RWPE1 (cell line): ENCODE results near the gene MARCHF9.

Experiments used
- CTCF ChIA-PET: fragments of 350-600 bp; sonication (Branson Sonifier 250); formaldehyde crosslinking; extraction: SDS; loops from one replicate; lab custom pipeline; 2021; lab: Yijun Ruan, JAX
- POLR2A ChIA-PET: fragments of 400-600 bp; formaldehyde crosslinking; extraction: SDS; loops from one replicate; lab custom pipeline; 2020; ENCODE audit warnings: antibody characterized with exemption; ENCODE audit not compliant: low non-redundant PET; lab: Yijun Ruan, JAX
- DNase-seq: peaks from one replicate; pipeline ENCODE4 v3.0.0; 2012; ENCODE audit warnings: low spot score
- H3K27ac ChIP-seq: fragments of 450-650 bp; 2 replicates; pipeline ENCODE4 v1.5.1; 2017
- TF ChIP-seq, protein P1 (sequence below): fragments of 450-650 bp; conservative IDR thresholded peaks from 2 replicates; pipeline ENCODE4 v1.5.1; 2017; ENCODE audit warnings: low read depth, mild to moderate bottlenecking

Gene MARCHF9

DNA sequence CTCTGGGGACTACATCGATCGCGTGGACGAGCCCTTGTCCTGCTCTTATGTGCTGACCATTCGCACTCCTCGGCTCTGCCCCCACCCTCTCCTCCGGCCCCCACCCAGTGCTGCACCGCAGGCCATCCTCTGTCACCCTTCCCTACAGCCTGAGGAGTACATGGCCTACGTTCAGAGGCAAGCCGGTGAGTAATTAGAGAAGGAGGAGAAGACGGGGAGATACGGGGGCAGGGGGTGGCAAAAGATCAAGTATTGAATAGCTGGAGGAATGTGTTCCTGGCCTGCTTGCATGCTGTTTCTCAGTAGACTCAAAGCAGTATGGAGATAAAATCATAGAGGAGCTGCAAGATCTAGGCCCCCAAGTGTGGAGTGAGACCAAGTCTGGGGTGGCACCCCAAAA, 39.1 kb upstream of the MARCHF9 start:
- TF ChIP-seq, protein P1, sequence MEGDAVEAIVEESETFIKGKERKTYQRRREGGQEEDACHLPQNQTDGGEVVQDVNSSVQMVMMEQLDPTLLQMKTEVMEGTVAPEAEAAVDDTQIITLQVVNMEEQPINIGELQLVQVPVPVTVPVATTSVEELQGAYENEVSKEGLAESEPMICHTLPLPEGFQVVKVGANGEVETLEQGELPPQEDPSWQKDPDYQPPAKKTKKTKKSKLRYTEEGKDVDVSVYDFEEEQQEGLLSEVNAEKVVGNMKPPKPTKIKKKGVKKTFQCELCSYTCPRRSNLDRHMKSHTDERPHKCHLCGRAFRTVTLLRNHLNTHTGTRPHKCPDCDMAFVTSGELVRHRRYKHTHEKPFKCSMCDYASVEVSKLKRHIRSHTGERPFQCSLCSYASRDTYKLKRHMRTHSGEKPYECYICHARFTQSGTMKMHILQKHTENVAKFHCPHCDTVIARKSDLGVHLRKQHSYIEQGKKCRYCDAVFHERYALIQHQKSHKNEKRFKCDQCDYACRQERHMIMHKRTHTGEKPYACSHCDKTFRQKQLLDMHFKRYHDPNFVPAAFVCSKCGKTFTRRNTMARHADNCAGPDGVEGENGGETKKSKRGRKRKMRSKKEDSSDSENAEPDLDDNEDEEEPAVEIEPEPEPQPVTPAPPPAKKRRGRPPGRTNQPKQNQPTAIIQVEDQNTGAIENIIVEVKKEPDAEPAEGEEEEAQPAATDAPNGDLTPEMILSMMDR: no peak
- ChIA-PET CTCF (interaction anchor here (0.7 kb wide), 1 partner anchor 11 kb away, joined by 3 read pairs; no protein-coding TSS in a partner anchor), POLR2A (no interaction called here)
- no peak overlapping the region for H3K27ac ChIP-seq
- no peak for DNase-seq

DNA sequence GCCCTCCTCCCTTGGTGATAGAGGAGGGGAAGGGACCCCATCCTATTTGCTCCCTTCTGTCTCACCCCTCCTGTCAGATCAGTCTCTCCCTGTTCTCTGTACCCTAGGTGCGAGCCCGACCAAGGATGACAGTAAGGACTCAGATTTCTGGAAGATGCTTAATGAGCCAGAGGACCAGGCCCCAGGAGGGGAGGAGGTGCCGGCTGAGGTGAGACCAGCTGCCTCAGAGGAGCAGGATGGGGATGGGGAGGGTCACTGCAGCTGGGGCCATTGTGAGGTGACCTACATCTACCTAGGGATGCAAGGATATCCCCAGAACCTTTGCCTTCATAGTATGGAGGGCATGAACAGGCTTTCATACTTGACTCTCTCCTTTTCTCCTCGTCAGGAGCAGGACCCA, 38.6 kb upstream of the MARCHF9 start:
- no peak overlapping the region for H3K27ac ChIP-seq
- POLR2A ChIA-PET: no interaction called here
- CTCF ChIA-PET: interaction anchor here (0.7 to 0.9 kb wide), 2 partner anchors 11 to 257 kb away, joined by 3 read pairs; partner anchors contain the start of gene GLI1
- no peak for DNase-seq
- TF ChIP-seq, protein P1: no peak

DNA sequence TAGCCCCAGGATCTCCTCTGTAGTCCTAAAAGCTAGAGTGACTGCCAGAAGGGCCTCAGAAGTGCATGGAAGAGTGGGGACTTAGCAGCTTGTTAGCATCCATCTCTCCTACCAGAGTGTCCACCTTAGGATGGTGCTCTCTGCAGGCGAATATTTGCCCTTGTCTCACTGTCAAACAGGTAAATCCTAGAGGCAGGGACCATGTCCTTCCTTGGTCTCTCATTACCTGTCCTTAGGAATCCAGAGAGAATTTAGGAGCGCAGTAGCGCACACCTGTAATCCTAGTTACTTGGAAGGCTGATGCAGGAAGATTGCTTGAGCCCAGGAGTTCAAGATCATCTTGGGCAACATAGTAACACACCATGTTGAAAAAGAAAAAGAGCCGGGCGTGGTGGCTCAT, 37.8 kb upstream of the MARCHF9 start:
- CTCF ChIA-PET: interaction anchor here (0.9 kb wide), 1 partner anchor 258 kb away, joined by 3 read pairs; the partner anchor contains the start of gene GLI1
- POLR2A ChIA-PET: no interaction called here

DNA sequence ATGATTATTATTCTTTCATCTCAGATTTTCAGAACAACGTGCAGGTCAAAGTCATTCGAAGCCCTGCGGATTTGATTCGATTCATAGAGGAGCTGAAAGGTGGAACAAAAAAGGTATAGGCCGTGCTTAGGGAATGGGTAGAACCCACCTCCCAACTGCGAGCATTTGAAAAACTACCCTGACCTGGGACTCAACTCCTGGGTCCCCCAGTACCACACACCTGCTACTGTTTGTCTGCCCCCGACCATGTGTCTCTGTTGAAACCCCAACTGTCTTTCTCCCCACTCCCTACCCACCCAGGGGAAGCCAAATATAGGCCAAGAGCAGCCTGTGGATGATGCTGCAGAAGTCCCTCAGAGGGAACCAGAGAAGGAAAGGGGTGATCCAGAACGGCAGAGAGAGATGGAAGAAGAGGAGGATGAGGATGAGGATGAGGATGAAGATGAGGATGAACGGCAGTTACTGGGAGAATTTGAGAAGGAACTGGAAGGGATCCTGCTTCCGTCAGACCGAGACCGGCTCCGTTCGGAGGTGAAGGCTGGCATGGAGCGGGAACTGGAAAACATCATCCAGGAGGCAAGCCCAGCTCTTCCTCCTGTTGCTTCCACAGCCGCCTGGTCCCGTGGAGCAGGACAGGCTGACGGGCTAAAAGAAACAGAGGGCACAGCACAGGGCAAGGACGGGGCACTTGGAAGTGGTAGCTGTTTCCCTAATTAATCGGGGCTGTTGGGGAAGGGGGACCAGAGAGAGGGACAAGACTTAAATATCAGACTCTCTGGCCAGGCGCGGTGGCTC, 36.9 kb upstream of the MARCHF9 start:
- ChIA-PET POLR2A (no interaction called here), CTCF (interaction anchor here (0.6 kb wide), 1 partner anchor 22 kb away, joined by 3 read pairs; no protein-coding TSS in a partner anchor)
- no peak for DNase-seq
- H3K27ac ChIP-seq: no peak overlapping the region
- TF ChIP-seq, protein P1: no peak

More for the DNA sequence above, 37.8 kb upstream of the MARCHF9 start:
- TF ChIP-seq, protein P1: no peak
- H3K27ac ChIP-seq: no peak overlapping the region
- no peak for DNase-seq

DNA sequence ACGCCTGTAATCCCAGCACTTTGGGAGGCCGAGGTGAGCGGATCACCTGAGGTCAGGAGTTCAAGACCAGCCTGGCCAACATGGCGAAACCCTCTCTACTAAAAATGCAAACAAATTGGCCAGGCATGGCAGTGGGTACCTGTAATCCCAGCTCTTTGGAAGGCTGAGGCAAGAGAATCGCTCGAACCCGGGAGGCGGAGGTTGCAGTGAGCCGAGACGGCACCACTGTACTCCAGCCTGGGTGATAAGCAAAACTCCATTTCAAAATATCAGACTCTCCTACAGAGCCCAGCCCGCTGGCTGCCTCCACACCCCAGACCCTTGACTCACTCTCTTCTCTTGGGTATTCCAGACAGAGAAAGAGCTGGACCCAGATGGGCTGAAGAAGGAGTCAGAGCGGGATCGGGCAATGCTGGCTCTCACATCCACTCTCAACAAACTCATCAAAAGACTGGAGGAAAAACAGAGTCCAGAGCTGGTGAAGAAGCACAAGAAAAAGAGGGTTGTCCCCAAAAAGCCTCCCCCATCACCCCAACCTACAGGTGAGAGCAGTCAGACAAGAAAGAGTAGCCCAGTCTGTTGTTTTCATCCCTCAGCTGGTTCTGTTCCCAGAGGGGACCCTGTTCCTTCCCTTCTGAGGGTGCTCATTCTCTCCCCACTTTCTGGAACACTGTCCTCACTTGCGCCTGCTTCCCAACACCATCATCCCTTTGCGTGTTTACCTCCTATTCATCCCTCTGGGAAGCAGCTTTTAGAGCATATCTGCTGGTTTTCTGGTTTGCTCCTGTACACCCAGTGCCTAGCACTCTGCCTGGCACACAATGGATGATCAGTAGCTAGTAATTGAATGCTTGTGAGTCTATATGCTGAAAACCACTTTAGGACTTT, 36.0 kb upstream of the MARCHF9 start:
- ChIA-PET POLR2A (interaction anchor here (0.5 kb wide), 1 partner anchor 64 kb away, joined by 4 read pairs; the partner anchor contains the start of gene TSFM), CTCF (interaction anchor here (0.6 kb wide), 1 partner anchor 21 kb away, joined by 3 read pairs; no protein-coding TSS in a partner anchor)
- DNase-seq: no peak
- no peak overlapping the region for H3K27ac ChIP-seq
- TF ChIP-seq, protein P1: no peak
